OCI-LY1 (cell line): ENCODE data around the gene TRDMT1.

Experiments used
- H2AFZ ChIP-seq: fragments of 200-600 bp; sonication (generic), shearing (Covaris generic); 2 replicates; pipeline ENCODE4 v1.6.0; 2014; ENCODE audit warnings: antibody characterized with exemption, mild to moderate bottlenecking, low read length
- H3F3A ChIP-seq: fragments of 200-600 bp; sonication (generic), shearing (Covaris generic); 2 replicates; pipeline ENCODE4 v1.6.0; 2014; ENCODE audit warnings: mild to moderate bottlenecking, antibody characterized with exemption, low read length, moderate library complexity; ENCODE audit not compliant: insufficient read depth
- H3K27ac ChIP-seq: fragments of 200-600 bp; sonication (generic); 2 replicates; pipeline ENCODE4 v1.5.1; 2014; ENCODE audit warnings: low read length, mixed run types, mild to moderate bottlenecking, low read depth; ENCODE audit not compliant: poor library complexity, severe bottlenecking
- H3K27me3 ChIP-seq: fragments of 200-600 bp; sonication (generic); 2 replicates; pipeline ENCODE4 v1.6.0; 2014; ENCODE audit warnings: antibody characterized with exemption, mild to moderate bottlenecking, low read length, moderate library complexity; ENCODE audit not compliant: insufficient read depth
- H3K36me3 ChIP-seq: fragments of 200-600 bp; sonication (generic); 2 replicates; pipeline ENCODE4 v1.6.1; 2014; ENCODE audit warnings: mild to moderate bottlenecking, antibody characterized with exemption, low read length, moderate library complexity, mixed read lengths; ENCODE audit not compliant: insufficient read depth
- H3K4me1 ChIP-seq: fragments of 200-600 bp; sonication (generic); 2 replicates; pipeline ENCODE4 v1.5.1; 2014; ENCODE audit warnings: mild to moderate bottlenecking, low read length, moderate library complexity; ENCODE audit not compliant: insufficient read depth, severe bottlenecking
- H3K4me2 ChIP-seq: fragments of 200-600 bp; sonication (generic), shearing (Covaris generic); 2 replicates; pipeline ENCODE4 v1.6.1; 2014; ENCODE audit warnings: low read length
- H3K4me3 ChIP-seq: fragments of 200-600 bp; sonication (generic); 2 replicates; pipeline ENCODE4 v1.5.1; 2014; ENCODE audit warnings: low read length, low read depth, mild to moderate bottlenecking, mixed read lengths; ENCODE audit not compliant: poor library complexity, severe bottlenecking
- H3K79me2 ChIP-seq: fragments of 200-600 bp; shearing (Covaris generic); 2 replicates; pipeline ENCODE4 v1.6.1; 2016; ENCODE audit warnings: mixed run types, low read length, mixed read lengths; ENCODE audit not compliant: insufficient read depth
- H3K9ac ChIP-seq: fragments of 200-600 bp; sonication (generic), shearing (Covaris generic); 2 replicates; pipeline ENCODE4 v1.6.1; 2014; ENCODE audit warnings: mild to moderate bottlenecking, low read length, mixed read lengths
- H3K9me2 ChIP-seq: fragments of 200-600 bp; sonication (generic), shearing (Covaris generic); 2 replicates; pipeline ENCODE4 v1.6.1; 2014; ENCODE audit warnings: low read depth, mild to moderate bottlenecking, low read length, mixed read lengths
- H3K9me3 ChIP-seq: fragments of 200-600 bp; shearing (Covaris generic); 2 replicates; pipeline ENCODE4 v1.6.1; 2014; ENCODE audit warnings: low read length, mixed read lengths
- H4K20me1 ChIP-seq: fragments of 200-600 bp; sonication (generic), shearing (Covaris generic); 2 replicates; pipeline ENCODE4 v1.6.0; 2016; ENCODE audit warnings: mild to moderate bottlenecking, low read length; ENCODE audit not compliant: insufficient read depth
- CTCF ChIP-seq: fragments of 200-600 bp; sonication (generic), shearing (Covaris generic); IDR thresholded peaks from 2 replicates; pipeline ENCODE4 v1.5.1; 2017; ENCODE audit warnings: mild to moderate bottlenecking, antibody characterized with exemption, low read length, moderate library complexity, mixed read lengths
- EZH2 ChIP-seq: fragments of 200-600 bp; sonication (generic), shearing (Covaris generic); IDR thresholded peaks from 2 replicates; pipeline ENCODE4 v1.8.0; 2017; ENCODE audit warnings: borderline replicate concordance, mixed run types, mild to moderate bottlenecking, antibody characterized with exemption, low read length, moderate library complexity, mixed read lengths

Gene TRDMT1

DNA sequence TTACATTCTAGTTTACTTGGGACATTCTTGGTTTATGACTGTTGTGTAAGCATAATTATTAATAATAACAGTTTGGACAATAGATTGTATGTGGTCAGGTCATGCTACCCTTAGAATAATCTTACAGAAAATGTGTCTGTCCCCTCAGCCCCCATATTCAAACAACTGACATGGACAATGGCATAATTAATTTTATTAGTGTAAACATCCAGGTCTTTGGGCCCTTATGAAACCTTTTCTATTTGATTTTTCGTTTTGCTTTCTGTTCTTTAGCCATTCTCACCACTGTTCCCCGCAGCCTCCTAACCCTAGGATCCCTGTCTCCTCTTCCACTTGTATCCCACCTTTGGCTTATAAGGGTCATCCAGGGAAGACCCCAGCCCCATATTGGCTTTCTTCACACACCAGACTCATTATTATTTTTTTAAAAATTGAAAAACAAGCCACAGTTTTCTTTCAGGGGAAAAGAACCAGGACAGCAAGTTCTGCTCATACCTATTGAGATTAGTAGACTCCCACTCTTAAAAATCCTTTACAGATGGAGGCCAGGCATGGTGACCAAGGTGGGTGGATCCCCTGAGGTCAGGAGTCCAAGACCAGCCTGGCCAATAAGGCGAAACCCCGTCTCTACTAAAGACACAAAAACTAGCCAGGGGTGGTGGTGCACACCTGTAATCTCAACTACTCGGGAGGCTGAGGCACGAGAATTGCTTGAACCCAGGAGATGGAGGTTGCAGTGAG, 38.0 kb upstream of the TRDMT1 start:
- H3K4me3 ChIP-seq, result no peak overlapping the region
- H3K27me3 ChIP-seq, result no peaks in the 10 kb centered on the region
- no peaks in the 10 kb centered on the region for H3K9me2 ChIP-seq
- no peak overlapping the region for H3K4me2 ChIP-seq
- H4K20me1 ChIP-seq, result no peaks in the 10 kb centered on the region
- no peaks in the 10 kb centered on the region for H3K4me1 ChIP-seq
- no peaks in the 10 kb centered on the region for H3F3A ChIP-seq
- no peak overlapping the region for H3K27ac ChIP-seq
- H3K9ac ChIP-seq, result no peak overlapping the region
- no peaks in the 10 kb centered on the region for H3K36me3 ChIP-seq
- no peak overlapping the region for H2AFZ ChIP-seq
- H3K79me2 ChIP-seq, result no peaks in the 10 kb centered on the region
- TF ChIP-seq EZH2 (no peak), CTCF (no peak)
- no peaks in the 10 kb centered on the region for H3K9me3 ChIP-seq

- H2AFZ ChIP-seq, result no peak overlapping the region
- H3K9me2 ChIP-seq, result no peaks in the 10 kb centered on the region
- H3K36me3 ChIP-seq, result no peaks in the 10 kb centered on the region
- no peak overlapping the region for H3K27ac ChIP-seq
- no peaks in the 10 kb centered on the region for H3K27me3 ChIP-seq
- H3K4me2 ChIP-seq, result no peak overlapping the region
- no peaks in the 10 kb centered on the region for H3K9me3 ChIP-seq
- no peaks in the 10 kb centered on the region for H3K4me1 ChIP-seq
- no peak overlapping the region for H3K9ac ChIP-seq
- no peaks in the 10 kb centered on the region for H3F3A ChIP-seq
- no peak overlapping the region for H3K4me3 ChIP-seq
- TF ChIP-seq CTCF, result no peak
- H3K79me2 ChIP-seq, result no peaks in the 10 kb centered on the region
- H4K20me1 ChIP-seq, result no peaks in the 10 kb centered on the region
Measured at GRCh38 chr10:17238445-17239291, 37.2 kb upstream of the TRDMT1 start.

- Histone ChIP-seq H3K27ac (no peak overlapping the region), H3K9me3 (no peaks in the 10 kb centered on the region), H3K4me3 (no peak overlapping the region), H3F3A (no peaks in the 10 kb centered on the region), H3K4me1 (no peaks in the 10 kb centered on the region), H3K27me3 (no peaks in the 10 kb centered on the region), H3K9me2 (no peaks in the 10 kb centered on the region), H3K4me2 (no peak overlapping the region), H4K20me1 (no peaks in the 10 kb centered on the region), H3K79me2 (no peaks in the 10 kb centered on the region), H3K9ac (no peak overlapping the region), H2AFZ (no peak overlapping the region), H3K36me3 (no peaks in the 10 kb centered on the region)
- no peak for TF ChIP-seq EZH2
- TF ChIP-seq CTCF, result no peak
Measured at GRCh38 chr10:17237915-17238444, 36.5 kb upstream of the TRDMT1 start.
